Motor neuron (in vitro differentiated cells): Measurements from ENCODE around the gene VILL. TPM values are rescaled to one million over a fixed set of nuclear protein-coding genes. Genes with fewer than 3 reads are reported as not detected.
A peak's percentile ranks its signal among the peaks of the same experiment; 100 is the strongest.

ENCODE experiments used
- ATAC-seq, 8 experiments: fragments of 200-7000 bp; cut with Tn5 transposase; replicated peaks in 6 of 8; 2 replicates each; pipeline ENCODE4 v1.8.0; 2021; ENCODE audit warnings: mild to moderate bottlenecking in 8 of 8, moderate library complexity in 8 of 8
- H3K27ac ChIP-seq, 2 donors: fragments of 250-450 bp; sonication (Bioruptor Pico); 2 replicates each; pipeline ENCODE4 v1.9.0; 2021; ENCODE audit warnings: antibody characterized with exemption in 2 of 2, mild to moderate bottlenecking in 2 of 2, moderate library complexity in 1 of 2
- H3K4me1 ChIP-seq, 2 donors: fragments of 250-450 bp; sonication (Bioruptor Pico); replicated peaks in 1 of 2; 2 replicates each; pipeline ENCODE4 v1.6.1; 2021; ENCODE audit warnings: antibody characterized with exemption in 2 of 2, mild to moderate bottlenecking in 2 of 2, moderate library complexity in 1 of 2
- H3K4me3 ChIP-seq, 5 donors: fragments of 250-450 bp; sonication (Bioruptor Pico); 2 replicates each; pipeline ENCODE4 v1.9.0; 2021; ENCODE audit warnings: antibody characterized with exemption in 5 of 5, mild to moderate bottlenecking in 5 of 5, moderate library complexity in 4 of 5
- WGBS, 10 experiments: fragments of 450-650 bp; shearing (Covaris generic); methylation state at CpG; one replicate each; pipeline ENCODE4 v1.0.0; 2022; 5-methylcytosine and 5-hydroxymethylcytosine counted together
- in situ Hi-C, 9 experiments: fragments of 400-800 bp; cut with MboI; loops; one replicate each; pipeline ENCODE4 v1.15.0; 2021; ENCODE audit warnings: low sequenced_read_pairs in 9 of 9, low pct_unique_long_range_greater_than_20kb in 2 of 9; ENCODE audit not compliant: unreplicated experiment in 9 of 9
- total RNA-seq, 8 experiments: library from RNA; unstranded; fragments of 300-600 nt; gene quantifications; 2 replicates each; pipeline versions ENCODE4 v1.2.3 to v1.2.4, GENCODE V29; 2022

The VILL gene
- total RNA-seq, 8 experiments from 2014 or later, result 0.38 to 10.8 (median 1.6) TPM

GRCh38 chr3:37992271-37993066 is 1.9 kb downstream of the VILL start:
- Histone ChIP-seq H3K27ac (no peak overlapping the region), H3K4me1 (no peaks in the 10 kb centered on the region), H3K4me3 (no peak overlapping the region)
- WGBS, 10 experiments, result 60 to 100% (median 70%) methylated on average over 1 to 6 of the region's 9 CpGs; no CpG with 5 or more reads in 3 of the 10 experiments
- in situ Hi-C loops, result no loop called here
- no peak for ATAC-seq

- no peak for ATAC-seq
- Histone ChIP-seq H3K4me3 (no peak overlapping the region), H3K4me1 (no peaks in the 10 kb centered on the region), H3K27ac (no peak overlapping the region)
- in situ Hi-C loops, result no loop called here
- 37 to 100% (median 82%) methylated on average over 1 to 7 of the region's 8 CpGs; no CpG with 5 or more reads in 2 of the 10 experiments for WGBS, 10 experiments
Measured at GRCh38 chr3:37993067-37993455, 2.5 kb downstream of the VILL start.

- in situ Hi-C loops, result no loop called here
- no peak for ATAC-seq
- Histone ChIP-seq H3K4me1 (peaks cover 0 to 3% of the 10 kb centered on the region in 2 donors), H3K27ac (no peak overlapping the region), H3K4me3 (no peak overlapping the region)
- 33 to 100% (median 67%) methylated on average over 1 to 2 of the region's 6 CpGs; no CpG with 5 or more reads in 5 of the 10 experiments for WGBS, 10 experiments
Measured at GRCh38 chr3:37993460-37993819, 2.9 kb downstream of the VILL start.

GRCh38 chr3:37993820-37994638 is 3.4 kb downstream of the VILL start:
- Histone ChIP-seq H3K4me3 (no peak overlapping the region), H3K4me1 (peaks cover 0 to 6% of the 10 kb centered on the region in 2 donors), H3K27ac (no peak overlapping the region)
- ATAC-seq, result peak in 3 of 8 experiments; percentile 64 to 75 (median 73)
- 0 to 71% (median 30%) methylated on average over 2 to 11 of the region's 49 CpGs; no CpG with 5 or more reads in 5 of the 10 experiments for WGBS, 10 experiments
- in situ Hi-C loops, result no loop called here

- H3K27ac ChIP-seq, result no peak overlapping the region
- no peak for ATAC-seq
- in situ Hi-C loops, result no loop called here
- peaks cover 5 to 12% of the 10 kb centered on the region in 2 donors for H3K4me1 ChIP-seq
- no peak overlapping the region for H3K4me3 ChIP-seq
- WGBS, 10 experiments, result 0 to 90% (median 81%) methylated on average over 1 to 2 of the region's 2 CpGs; no CpG with 5 or more reads in 2 of the 10 experiments
Measured at GRCh38 chr3:37994639-37994972, 4.0 kb downstream of the VILL start.

GRCh38 chr3:37995652-37996641 is 5.4 kb downstream of the VILL start:
- Histone ChIP-seq H3K4me3 (no peak overlapping the region), H3K4me1 (peaks cover 9 to 19% of the 10 kb centered on the region in 2 donors), H3K27ac (no peak overlapping the region)
- no peak for ATAC-seq
- 20 to 100% (median 89%) methylated on average over 1 to 4 of the region's 10 CpGs; no CpG with 5 or more reads in 3 of the 10 experiments for WGBS, 10 experiments
- in situ Hi-C loops, result no loop called here

GRCh38 chr3:37996785-37997301 is 6.3 kb downstream of the VILL start:
- Histone ChIP-seq H3K4me1 (peaks cover 9 to 24% of the 10 kb centered on the region in 2 donors), H3K27ac (no peak overlapping the region), H3K4me3 (no peak overlapping the region)
- WGBS, 10 experiments, result 0 to 27% (median 21%) methylated on average over 1 to 5 of the region's 7 CpGs; no CpG with 5 or more reads in 6 of the 10 experiments
- peak; percentile 3 to 52 (median 37) for ATAC-seq
- in situ Hi-C loops, result no loop called here

GRCh38 chr3:37997342-37997741 is 6.8 kb downstream of the VILL start:
- no peak for ATAC-seq
- WGBS, 10 experiments, result 95 to 100% (median 100%) methylated on average over 1 to 4 of the region's 10 CpGs; no CpG with 5 or more reads in 7 of the 10 experiments
- H3K27ac ChIP-seq, result no peak overlapping the region
- H3K4me1 ChIP-seq, result peaks cover 9 to 24% of the 10 kb centered on the region in 2 donors
- in situ Hi-C loops, result no loop called here
- no peak overlapping the region for H3K4me3 ChIP-seq

GRCh38 chr3:37997791-37998370 is 7.3 kb downstream of the VILL start:
- WGBS, 10 experiments, result 60 to 100% (median 80%) methylated on average over 1 to 3 of the region's 6 CpGs; no CpG with 5 or more reads in 6 of the 10 experiments
- in situ Hi-C loops, result no loop called here
- Histone ChIP-seq H3K27ac (no peak overlapping the region), H3K4me3 (no peak overlapping the region), H3K4me1 (peaks cover 9 to 24% of the 10 kb centered on the region in 2 donors)
- ATAC-seq, result no peak

GRCh38 chr3:37999836-38000235 is 9.2 kb downstream of the VILL start:
- WGBS, 10 experiments, result 48 to 100% (median 100%) methylated on average over 1 to 3 of the region's 6 CpGs; no CpG with 5 or more reads in 6 of the 10 experiments
- Histone ChIP-seq H3K4me3 (no peak overlapping the region), H3K27ac (no peak overlapping the region), H3K4me1 (peaks cover 13 to 28% of the 10 kb centered on the region in 2 donors)
- no peak for ATAC-seq
- in situ Hi-C loops, result no loop called here

- Histone ChIP-seq H3K4me1 (peaks cover 18 to 33% of the 10 kb centered on the region in 2 donors), H3K27ac (no peak overlapping the region), H3K4me3 (no peak overlapping the region)
- no peak for ATAC-seq
- in situ Hi-C loops, result no loop called here
- 80 to 100% (median 93%) methylated on average over 1 to 2 of the region's 6 CpGs; no CpG with 5 or more reads in 5 of the 10 experiments for WGBS, 10 experiments
Measured at GRCh38 chr3:38000242-38000916, 9.8 kb downstream of the VILL start.
